Stimulated activated CD4-positive, alpha-beta T cell treated with anti-CD3 and anti-CD28 coated beads, Interleukin-4, amount 100 ng/mL, for 24 hours (primary cell): Measurements from ENCODE around the gene CHPF2.

Experiments used
- DNase-seq: peaks from one replicate; pipeline ENCODE4 v3.0.0-alpha.2; 2020

The CHPF2 gene

DNA sequence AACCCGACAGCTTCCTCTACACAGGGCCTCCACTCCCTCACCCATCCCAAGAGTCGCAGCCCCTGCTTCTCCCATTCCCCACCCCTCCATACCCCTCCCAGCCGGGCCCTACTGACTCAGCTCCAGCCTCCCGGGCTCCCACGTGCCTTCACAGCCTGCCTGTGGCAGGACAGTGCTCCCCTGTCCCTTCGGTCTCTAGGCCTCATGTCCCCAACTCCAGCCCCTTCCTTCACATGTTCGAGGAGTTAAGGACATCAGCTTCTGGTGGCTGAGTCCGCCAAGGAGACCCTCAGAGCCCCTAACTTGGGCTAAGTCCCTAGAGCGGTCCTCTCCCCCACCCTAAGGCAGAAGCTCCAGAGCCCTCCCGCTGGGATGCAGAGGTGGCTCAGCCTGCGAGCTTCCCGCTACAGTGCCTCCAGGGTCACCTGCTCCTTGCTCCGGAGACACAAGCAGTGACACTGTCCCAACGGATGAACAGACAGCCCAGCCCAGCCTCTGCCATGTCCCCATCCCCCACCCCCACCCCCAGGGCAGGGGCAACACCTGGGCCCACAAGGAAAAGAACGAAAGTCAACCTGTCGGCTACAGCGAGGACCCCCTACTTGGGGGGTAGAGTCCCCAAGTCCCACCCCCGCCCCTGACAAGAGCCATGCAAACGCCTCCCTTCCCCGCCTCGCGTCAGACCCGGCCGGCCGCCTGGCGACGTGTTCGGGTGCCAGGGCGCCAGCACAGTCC, 15.5 kb downstream of the CHPF2 start:
- DNase-seq: no peak

- peak; percentile 31 for DNase-seq
These were observed 16.2 kb downstream of the CHPF2 start, which contains the start of gene SMARCD3 for GRCh38 chr7:151248346-151249033. Gene SMARCD3 (minus strand): TSS chr7:151248694. CDS start chr7:151248562, 132 bp downstream.

- peak; percentile 35 for DNase-seq
These were observed 16.9 kb downstream of the CHPF2 start for GRCh38 chr7:151249034-151249731.

DNA sequence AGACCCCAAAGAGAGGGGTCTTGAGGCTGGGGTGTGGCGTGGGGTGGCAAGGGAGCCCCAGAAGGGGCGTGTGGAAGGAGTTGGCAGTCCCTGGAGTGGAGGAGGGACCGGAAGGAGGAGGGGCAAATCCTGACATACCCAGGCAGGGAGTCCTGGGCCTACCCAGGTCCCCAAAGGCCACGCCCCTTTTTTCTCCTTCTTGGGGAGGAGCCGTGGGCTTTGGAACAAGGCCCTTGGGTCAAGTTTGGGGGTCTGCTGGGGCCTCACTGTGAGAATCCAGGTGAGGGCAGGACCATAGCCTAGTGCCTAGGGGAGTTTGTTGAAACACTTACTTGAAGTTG, 17.4 kb downstream of the CHPF2 start:
- no peak for DNase-seq

DNA sequence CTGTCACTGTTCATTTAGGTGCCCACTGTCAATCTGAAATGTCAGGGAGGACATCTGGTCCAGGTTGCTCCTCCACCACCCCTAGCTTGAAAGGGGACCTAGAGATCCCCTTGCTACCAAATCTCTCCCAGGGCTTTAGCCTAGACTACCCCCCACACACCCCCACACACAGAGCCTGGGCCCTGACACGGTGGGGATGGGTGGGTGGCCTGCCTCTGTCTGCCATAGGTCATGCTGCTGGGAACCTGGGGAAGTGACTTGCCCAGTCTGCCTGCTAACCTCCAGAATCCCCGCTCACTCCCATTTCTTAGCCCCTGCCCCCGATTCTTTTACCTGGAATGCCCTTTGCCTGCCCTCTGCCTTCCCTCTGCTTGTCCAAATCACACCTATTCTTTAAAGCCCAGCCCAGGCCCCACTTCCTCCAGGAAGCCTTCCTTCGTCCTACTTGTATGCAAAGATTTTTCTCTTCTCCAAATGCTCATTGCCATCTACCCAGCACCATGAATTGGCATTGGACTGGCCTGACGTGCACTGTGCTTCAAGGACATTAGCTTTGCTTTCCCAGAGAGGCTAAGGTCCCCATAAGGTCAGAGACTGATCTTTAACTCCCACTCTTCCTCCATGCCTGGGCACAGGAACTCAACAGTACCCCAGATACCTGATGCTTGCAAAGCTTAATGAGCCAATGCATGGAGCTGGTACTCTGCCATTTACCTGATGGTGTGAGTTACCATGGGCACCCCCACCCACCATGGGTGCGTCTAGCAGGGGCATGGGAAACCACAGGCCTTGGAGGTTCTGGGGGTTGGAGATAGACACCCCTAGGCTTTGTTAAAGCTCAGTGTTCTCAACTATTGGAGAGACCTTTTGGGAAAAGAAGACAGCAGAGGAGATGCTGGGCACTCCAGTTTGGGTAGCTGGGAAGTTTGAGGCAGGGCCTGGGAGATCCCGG, 18.2 kb downstream of the CHPF2 start:
- DNase-seq: no peak

GRCh38 chr7:151251328-151251688, 19.0 kb downstream of the CHPF2 start:
- no peak for DNase-seq

DNA sequence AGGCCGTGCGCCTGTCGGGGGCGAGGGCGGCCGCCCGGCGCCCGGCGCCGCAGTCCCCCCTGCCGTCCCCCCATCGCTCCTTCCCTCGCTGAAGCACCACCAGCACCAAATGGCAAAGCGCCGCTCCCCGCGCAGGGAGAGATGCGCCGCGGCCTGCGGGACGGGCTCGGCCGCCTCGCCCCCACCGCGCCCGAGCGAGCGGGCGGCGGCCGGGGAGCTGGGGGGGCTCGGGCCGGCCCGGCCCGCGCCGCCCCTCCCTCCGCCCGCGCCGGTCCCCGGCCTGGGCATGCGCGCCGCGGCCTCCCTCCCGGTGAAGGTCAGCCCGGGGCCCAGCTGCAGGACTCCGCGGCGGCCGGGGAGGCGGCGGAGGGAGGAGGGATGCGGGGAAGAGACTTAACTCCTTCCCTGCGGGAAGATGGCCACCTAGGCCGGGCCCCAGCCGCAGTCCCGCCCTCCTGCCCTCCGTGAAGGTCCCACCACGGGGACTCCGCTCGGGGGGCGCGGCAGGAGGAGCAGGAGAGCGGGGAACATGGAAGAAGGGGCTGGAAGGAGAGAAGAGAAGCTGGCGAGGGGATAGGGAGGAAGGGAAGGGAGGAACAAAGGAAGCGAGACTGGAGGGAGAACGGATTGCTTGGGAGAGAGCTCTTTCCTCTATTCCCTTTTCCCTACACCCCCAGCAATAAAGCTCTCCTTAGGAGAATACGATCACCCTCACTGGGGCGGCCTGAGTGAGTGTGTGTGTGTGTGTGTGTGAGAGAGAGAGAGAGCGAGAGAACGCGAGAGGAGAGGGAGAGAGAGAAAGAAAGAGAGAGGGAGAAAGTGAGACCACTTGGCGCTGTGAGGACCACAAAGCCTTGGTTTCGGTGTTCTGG, 19.6 kb downstream of the CHPF2 start:
- no peak for DNase-seq

DNA sequence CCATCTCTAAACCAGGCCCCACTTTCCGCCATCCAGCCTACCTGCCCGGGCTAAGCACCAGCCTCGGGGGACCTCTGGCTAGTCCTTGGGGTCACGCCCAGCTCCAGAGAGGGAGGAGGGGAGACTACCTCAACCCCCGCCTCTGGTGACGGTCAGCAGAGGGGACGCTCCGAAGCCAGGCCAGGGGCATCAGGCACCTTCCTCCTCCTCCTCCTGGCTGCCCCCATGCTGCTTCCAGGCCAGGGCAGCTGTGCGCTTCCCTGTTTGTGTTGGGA, 20.2 kb downstream of the CHPF2 start:
- no peak for DNase-seq

- no peak for DNase-seq
These were observed 20.9 kb downstream of the CHPF2 start for GRCh38 chr7:151252961-151253711.

DNA sequence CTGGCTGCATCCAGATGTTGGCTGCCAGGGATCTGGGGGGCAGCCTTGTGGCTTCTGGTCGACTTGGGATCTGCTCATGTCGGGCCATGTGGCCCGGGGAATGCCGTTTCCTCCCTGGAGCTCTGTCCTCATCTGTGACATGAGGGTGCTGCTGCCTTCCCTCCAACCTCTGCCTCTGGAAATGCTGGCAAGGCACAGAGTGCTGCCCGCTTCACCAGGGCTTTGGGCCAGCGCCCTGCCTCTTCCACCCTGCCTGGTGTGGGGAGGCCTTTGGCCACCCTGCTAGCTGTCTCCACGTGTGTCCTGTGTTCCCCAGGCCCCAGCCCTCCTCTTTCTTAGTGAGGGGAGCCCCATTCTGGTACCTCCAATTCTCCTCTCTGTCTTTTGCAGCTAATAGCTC, 22.0 kb downstream of the CHPF2 start:
- no peak for DNase-seq

- DNase-seq: no peak
These were observed 22.6 kb downstream of the CHPF2 start for GRCh38 chr7:151254851-151255250.

GRCh38 chr7:151255390-151255789, 23.1 kb downstream of the CHPF2 start:
- no peak for DNase-seq

GRCh38 chr7:151256410-151257045, 24.2 kb downstream of the CHPF2 start:
- DNase-seq: no peak

DNA sequence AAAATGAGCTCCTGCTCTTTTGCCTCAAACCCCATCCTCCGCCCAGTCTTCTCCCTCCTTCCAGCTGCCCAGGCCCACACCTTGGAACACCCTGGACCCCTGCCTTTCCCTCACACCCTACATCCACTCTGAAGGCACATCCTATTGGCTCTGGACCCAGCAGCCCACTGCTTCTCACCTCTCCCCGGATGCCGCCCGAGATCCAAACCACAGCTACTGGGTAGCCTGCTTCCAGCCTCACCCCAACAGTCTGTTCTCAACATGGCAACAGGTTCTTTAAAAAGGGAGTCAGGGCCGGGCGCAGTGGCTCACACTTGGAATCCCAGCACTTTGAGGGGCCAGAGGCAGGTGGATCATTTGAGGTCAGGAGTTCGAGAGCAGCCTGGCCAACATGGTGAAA, 25.7 kb downstream of the CHPF2 start:
- DNase-seq: no peak

DNA sequence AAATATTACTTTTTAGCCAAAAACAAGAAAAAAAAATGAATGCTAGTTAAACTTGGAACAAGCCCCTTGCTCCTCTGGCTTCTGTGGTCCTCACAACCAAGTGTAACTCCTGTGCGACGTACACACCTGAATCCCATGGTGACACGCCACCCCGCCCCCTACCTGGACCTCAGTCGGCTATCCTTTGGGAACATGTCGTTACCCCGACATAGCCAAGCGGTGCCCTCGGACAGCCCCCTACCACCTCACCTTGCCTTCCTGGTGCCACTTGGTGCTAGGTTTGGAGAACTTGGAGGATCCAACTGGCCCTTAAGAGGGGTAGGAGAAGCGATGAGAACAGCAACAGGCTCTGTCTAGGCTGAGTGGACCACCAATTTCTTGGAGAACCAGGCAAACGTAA, 28.2 kb downstream of the CHPF2 start:
- DNase-seq: no peak

DNA sequence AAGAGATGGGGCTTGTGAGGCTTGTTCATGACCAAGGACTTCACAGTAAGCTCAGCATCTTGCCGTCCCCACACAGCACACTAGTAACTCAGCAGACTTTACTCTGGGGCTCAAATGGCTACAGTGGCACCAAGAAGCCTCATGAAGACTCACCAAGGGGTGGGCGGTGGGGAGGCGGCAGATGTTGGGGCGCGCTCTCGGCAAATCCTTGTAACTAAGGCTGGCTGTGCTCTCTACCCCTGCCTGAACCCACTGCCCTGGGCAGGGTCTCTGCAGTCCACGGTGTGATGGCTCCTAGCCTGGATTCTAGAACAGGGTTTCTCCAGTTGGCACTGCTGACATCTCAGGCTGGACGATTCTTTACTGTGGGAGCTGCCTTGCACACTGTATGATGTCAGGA, 28.6 kb downstream of the CHPF2 start:
- DNase-seq: no peak

DNA sequence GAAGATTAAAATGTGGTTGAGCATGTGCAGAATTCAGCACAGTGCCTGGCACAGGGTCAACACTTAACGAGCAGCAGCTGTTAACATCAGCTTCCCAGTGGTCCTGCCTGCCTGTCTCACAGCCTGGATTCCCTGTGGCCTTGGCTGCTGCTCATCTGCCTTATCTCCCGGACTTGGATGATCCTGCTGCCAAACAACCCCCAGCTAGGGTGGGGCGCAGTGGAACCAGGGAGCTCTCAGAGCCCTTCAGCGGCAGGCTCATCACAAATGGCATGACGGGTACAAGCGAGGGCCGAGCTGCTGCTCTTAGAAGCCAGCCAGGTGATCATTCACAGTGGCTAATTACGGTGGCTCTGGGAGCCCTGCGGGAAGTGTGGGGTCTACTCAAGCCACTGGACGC, 29.2 kb downstream of the CHPF2 start:
- no peak for DNase-seq

GRCh38 chr7:151264615-151265014, 32.3 kb downstream of the CHPF2 start:
- no peak for DNase-seq

- no peak for DNase-seq
These were observed 33.2 kb downstream of the CHPF2 start for GRCh38 chr7:151265351-151265931.

GRCh38 chr7:151269511-151269910, 37.2 kb downstream of the CHPF2 start:
- no peak for DNase-seq
